MCF 10A (cell line): Measurements from ENCODE around the gene PRR33. TPM values are rescaled to one million over a fixed set of nuclear protein-coding genes. Genes with fewer than 3 reads are reported as not detected.

Source experiments
- BruUV-seq: library from RNA; stranded (reverse); fragments of 400-500 nt; replicated peaks from 2 replicates; lab custom pipeline; 2021; lab: Mats Ljungman, UMichigan
- CTCF ChIA-PET: fragments of 300-600 bp; sonication (Branson Sonifier 250); formaldehyde crosslinking; extraction: SDS; loops from one replicate; lab custom pipeline; 2021; ENCODE audit warnings: antibody characterized with exemption, inconsistent platforms; lab: Yijun Ruan, JAX
- POLR2A ChIA-PET: fragments of 300-600, 350-650 bp; sonication (Branson Sonifier 250); formaldehyde crosslinking; extraction: SDS; loops from one replicate; lab custom pipeline; 2020; ENCODE audit warnings: antibody characterized with exemption, inconsistent platforms; lab: Yijun Ruan, JAX
- DNase-seq: peaks from one replicate; pipeline ENCODE4 v3.0.0-alpha.2; 2018; ENCODE audit not compliant: unreplicated experiment
- H3K27ac Mint-ChIP-seq: one replicate; pipeline ENCODE4 v1.8.0; 2022; ENCODE audit warnings: mild to moderate bottlenecking, low read depth, mixed read lengths; ENCODE audit not compliant: unreplicated experiment
- H3K27me3 Mint-ChIP-seq: one replicate; pipeline ENCODE4 v1.8.0; 2022; ENCODE audit warnings: mixed read lengths; ENCODE audit not compliant: insufficient read depth, unreplicated experiment
- H3K36me3 Mint-ChIP-seq: one replicate; pipeline ENCODE4 v1.8.0; 2022; ENCODE audit warnings: mild to moderate bottlenecking, moderate library complexity, mixed read lengths; ENCODE audit not compliant: insufficient read depth, unreplicated experiment
- H3K4me1 Mint-ChIP-seq: one replicate; pipeline ENCODE4 v1.8.0; 2022; ENCODE audit warnings: mixed read lengths; ENCODE audit not compliant: insufficient read depth, unreplicated experiment
- H3K4me3 Mint-ChIP-seq: one replicate; pipeline ENCODE4 v1.8.0; 2022; ENCODE audit warnings: mild to moderate bottlenecking, moderate library complexity, mixed read lengths; ENCODE audit not compliant: unreplicated experiment
- H3K9me3 Mint-ChIP-seq: one replicate; pipeline ENCODE4 v1.8.0; 2022; ENCODE audit warnings: mixed read lengths; ENCODE audit not compliant: unreplicated experiment
- CTCF ChIP-seq: fragments of 200-600 bp; IDR thresholded peaks from one replicate; pipeline ENCODE4 v1.8.0; 2022; ENCODE audit warnings: antibody characterized with exemption, mild to moderate bottlenecking; ENCODE audit not compliant: unreplicated experiment
- intact Hi-C: fragments of 100-400 bp; cut with micrococcal nuclease; formaldehyde crosslinking; loops from 2 replicates; pipeline ENCODE4 v1.14.1; 2022
- total RNA-seq: library from RNA; stranded (reverse); gene quantifications from 2 replicates; pipeline ENCODE4 v1.2.3, GENCODE V29; 2022

The PRR33 gene
- total RNA-seq, 1 experiment from 2014 or later: not detected

DNA sequence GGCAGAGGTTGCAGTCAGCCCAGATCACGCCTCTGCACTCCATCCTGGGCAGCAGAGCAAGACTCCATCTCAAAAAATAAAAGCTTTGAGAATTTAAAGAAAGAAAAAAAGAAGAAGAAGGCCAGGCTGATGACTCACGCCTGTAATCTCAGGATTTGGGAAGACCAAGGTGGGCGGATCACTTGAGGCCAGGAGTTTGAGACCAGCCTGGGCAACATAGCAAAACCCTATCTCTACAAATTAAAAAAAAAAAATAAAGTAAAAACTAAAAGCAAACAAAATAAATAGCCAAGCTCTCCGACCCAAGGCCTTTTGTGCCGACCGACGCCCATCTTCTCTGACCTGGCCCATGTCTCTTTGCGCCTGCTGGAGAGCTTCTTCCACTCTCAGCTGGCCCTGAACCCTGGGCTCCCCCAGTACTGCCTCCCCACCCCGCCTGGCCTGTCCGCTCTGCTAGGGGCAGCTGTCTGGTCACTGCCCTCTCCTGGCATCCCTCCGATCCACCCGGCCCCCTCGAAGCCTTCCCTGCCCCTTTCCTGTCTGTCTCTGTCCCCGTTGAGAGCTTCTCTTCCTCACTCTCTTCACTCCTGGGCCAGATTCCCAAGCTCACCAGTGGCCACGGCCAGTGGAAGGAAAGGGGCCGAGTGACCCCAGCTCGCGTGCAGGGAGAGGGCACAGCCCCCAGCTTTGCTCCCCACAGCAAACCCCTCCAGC, 43.6 kb downstream of the PRR33 start:
- no TSS peak for BruUV-seq
- DNase-seq: no peak
- no peaks in the 10 kb centered on the region for H3K27me3 Mint-ChIP-seq
- H3K9me3 Mint-ChIP-seq: no peaks in the 10 kb centered on the region
- ChIA-PET POLR2A (interaction anchor here (0.9 to 1.0 kb wide), 2 partner anchors 10 to 14 kb away, joined by 3 to 6 read pairs; partner anchors contain the start of gene SYT8), CTCF (interaction anchor here (1.1 to 2.7 kb wide), 4 partner anchors 14 to 154 kb away, joined by 3 to 11 read pairs (median 4); partner anchors contain the start of gene SYT8)
- peaks cover 36% of the 10 kb centered on the region for H3K4me1 Mint-ChIP-seq
- no peak overlapping the region for H3K4me3 Mint-ChIP-seq
- intact Hi-C loops: no loop called here
- no peak overlapping the region for H3K27ac Mint-ChIP-seq
- peaks cover 14% of the 10 kb centered on the region for H3K36me3 Mint-ChIP-seq
- no peak for TF ChIP-seq CTCF

DNA sequence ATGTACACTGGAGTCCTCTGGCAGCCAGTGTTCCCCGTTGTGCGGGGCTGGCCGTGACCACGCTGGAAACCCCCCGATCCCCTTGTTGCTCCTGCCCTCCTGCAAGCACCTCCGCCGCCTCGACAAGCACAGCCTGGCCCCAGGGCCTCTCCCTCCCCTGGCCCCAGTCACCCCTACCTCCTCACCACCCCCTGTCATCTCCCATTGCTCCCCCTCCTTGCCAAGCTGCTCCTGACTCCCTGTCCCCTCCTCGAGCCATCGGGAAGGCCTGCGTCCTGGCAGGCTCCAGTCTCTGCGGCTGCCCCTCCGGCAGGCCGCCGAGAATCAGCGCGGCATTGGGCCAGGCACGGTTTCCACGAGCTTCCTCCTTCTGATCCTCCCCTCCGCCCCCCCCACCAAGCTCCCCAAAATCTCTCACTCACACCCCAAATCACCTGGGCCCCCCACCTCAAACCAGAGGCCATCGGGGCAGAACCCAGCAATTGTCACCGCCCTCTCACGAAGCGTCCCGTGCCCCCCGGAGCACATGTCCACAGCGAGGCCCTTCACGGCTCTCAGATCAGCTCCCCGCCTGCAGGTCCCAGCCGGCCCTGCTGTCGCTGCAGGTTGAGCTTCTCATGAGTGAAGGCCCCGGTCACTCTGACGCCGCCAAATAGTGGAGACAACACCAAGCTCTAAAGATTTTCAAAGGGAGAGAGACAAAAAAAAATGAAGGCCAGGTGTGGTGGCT, 44.5 kb downstream of the PRR33 start:
- ChIA-PET CTCF (interaction anchor here (0.5 to 1.5 kb wide), 6 partner anchors 13 to 295 kb away, joined by 3 to 5 read pairs (median 3); partner anchors contain the start of gene SYT8), POLR2A (no interaction called here)
- H3K4me3 Mint-ChIP-seq: no peak overlapping the region
- no peak for TF ChIP-seq CTCF
- H3K27me3 Mint-ChIP-seq: no peaks in the 10 kb centered on the region
- peaks cover 14% of the 10 kb centered on the region for H3K36me3 Mint-ChIP-seq
- intact Hi-C loops: no loop called here
- no peaks in the 10 kb centered on the region for H3K9me3 Mint-ChIP-seq
- no peak overlapping the region for H3K27ac Mint-ChIP-seq
- no peak for DNase-seq
- no TSS peak for BruUV-seq
- H3K4me1 Mint-ChIP-seq: peaks cover 40% of the 10 kb centered on the region

GRCh38 chr11:1846453-1846932, 45.2 kb downstream of the PRR33 start:
- DNase-seq: no peak
- no peaks in the 10 kb centered on the region for H3K9me3 Mint-ChIP-seq
- H3K27ac Mint-ChIP-seq: no peak overlapping the region
- CTCF ChIA-PET: interaction anchor here (0.7 kb wide), 1 partner anchor 306 kb away, joined by 3 read pairs; no protein-coding TSS in a partner anchor
- peaks cover 40% of the 10 kb centered on the region for H3K4me1 Mint-ChIP-seq
- TF ChIP-seq CTCF: no peak
- no peak overlapping the region for H3K4me3 Mint-ChIP-seq
- POLR2A ChIA-PET: interaction anchor here (0.9 kb wide), 1 partner anchor 13 kb away, joined by 3 read pairs; no protein-coding TSS in a partner anchor
- no peaks in the 10 kb centered on the region for H3K27me3 Mint-ChIP-seq
- no TSS peak for BruUV-seq
- peaks cover 14% of the 10 kb centered on the region for H3K36me3 Mint-ChIP-seq
- intact Hi-C loops: no loop called here
